ENCODE data around the gene MAGI2.

DNA sequence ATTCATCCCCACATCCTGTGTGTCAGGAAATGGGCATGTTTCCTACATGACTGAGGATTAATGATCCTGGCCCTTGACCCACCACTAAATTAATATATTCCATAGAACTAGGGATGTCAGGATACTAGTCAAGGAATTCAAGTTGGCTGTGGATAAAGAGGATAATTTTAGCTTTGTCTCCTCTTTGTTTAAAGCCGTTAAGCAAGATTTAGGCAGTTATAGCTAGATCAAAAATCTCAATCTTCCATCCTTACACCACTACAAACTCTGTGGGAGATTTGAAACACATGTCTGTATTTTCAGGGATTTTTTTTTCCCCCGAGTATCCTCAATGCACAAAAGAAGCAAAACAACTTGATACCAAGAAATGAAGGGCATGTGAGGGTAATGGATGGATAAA is 417.1 kb downstream of the MAGI2 start:
- TF ChIP-seq, protein P1, sequence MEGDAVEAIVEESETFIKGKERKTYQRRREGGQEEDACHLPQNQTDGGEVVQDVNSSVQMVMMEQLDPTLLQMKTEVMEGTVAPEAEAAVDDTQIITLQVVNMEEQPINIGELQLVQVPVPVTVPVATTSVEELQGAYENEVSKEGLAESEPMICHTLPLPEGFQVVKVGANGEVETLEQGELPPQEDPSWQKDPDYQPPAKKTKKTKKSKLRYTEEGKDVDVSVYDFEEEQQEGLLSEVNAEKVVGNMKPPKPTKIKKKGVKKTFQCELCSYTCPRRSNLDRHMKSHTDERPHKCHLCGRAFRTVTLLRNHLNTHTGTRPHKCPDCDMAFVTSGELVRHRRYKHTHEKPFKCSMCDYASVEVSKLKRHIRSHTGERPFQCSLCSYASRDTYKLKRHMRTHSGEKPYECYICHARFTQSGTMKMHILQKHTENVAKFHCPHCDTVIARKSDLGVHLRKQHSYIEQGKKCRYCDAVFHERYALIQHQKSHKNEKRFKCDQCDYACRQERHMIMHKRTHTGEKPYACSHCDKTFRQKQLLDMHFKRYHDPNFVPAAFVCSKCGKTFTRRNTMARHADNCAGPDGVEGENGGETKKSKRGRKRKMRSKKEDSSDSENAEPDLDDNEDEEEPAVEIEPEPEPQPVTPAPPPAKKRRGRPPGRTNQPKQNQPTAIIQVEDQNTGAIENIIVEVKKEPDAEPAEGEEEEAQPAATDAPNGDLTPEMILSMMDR (IDR thresholded peaks at IDR 0.05; ENCODE audit: extremely low read depth in 1 of 2, insufficient read depth in 1 of 2, low read depth in 1 of 2, low read length in 2 of 2) = no peak
- TF ChIP-seq POLR2A (IDR thresholded peaks at IDR 0.05; ENCODE audit: low read depth, low read length) (no peak), EZH2 (IDR thresholded peaks at IDR 0.05; ENCODE audit: borderline replicate concordance, low read depth, low read length, severe bottlenecking) (no peak), MAX (IDR thresholded peaks at IDR 0.05; ENCODE audit: insufficient read depth, insufficient read length) (no peak), POLR2AphosphoS5 (IDR thresholded peaks at IDR 0.05; ENCODE audit: insufficient read depth, low read depth, low read length) (no peak), JUN (IDR thresholded peaks at IDR 0.05; ENCODE audit: borderline replicate concordance, insufficient read depth, insufficient read length, low read depth) (no peak), FOS (IDR thresholded peaks at IDR 0.05; ENCODE audit: borderline replicate concordance, insufficient read depth, low read length) (no peak), MYC (IDR thresholded peaks at IDR 0.05; ENCODE audit: low read depth, low read length) (no peak)
